HG03045 (cell line): ENCODE results near the gene ATF2.

ENCODE experiments used
- ATAC-seq: cut with Tn5 transposase; IDR thresholded peaks from one replicate; pipeline ENCODE4 v1.9.1; 2021; ENCODE audit warnings: mild to moderate bottlenecking, moderate library complexity; ENCODE audit not compliant: unreplicated experiment

Gene ATF2

GRCh38 chr2:175030380-175031271, 137.4 kb downstream of the ATF2 start:
- no peak for ATAC-seq

GRCh38 chr2:175027755-175028154, 140.2 kb downstream of the ATF2 start:
- ATAC-seq = no peak

DNA sequence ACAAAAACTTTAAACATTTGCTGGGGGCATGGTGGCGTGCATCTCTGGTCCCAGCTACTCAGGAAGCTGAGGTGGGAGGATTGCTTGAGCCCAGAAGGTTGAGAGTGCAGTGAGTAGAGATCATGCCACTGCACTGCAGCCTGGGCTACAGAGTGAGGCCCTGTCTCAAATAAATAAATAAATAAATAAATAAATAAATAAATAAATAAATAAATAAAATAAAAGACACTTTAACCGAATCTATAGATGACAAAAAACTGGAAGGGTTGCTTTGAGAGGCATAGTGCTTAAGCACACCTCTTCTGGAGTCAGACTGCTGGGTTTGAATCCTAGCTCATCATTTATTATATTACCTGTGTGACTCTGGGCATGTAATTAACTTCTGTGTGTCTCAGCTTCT, 141.6 kb downstream of the ATF2 start:
- no peak for ATAC-seq

GRCh38 chr2:175025946-175026345, 142.1 kb downstream of the ATF2 start:
- no peak for ATAC-seq

GRCh38 chr2:175025233-175025632, 142.8 kb downstream of the ATF2 start:
- ATAC-seq = no peak

DNA sequence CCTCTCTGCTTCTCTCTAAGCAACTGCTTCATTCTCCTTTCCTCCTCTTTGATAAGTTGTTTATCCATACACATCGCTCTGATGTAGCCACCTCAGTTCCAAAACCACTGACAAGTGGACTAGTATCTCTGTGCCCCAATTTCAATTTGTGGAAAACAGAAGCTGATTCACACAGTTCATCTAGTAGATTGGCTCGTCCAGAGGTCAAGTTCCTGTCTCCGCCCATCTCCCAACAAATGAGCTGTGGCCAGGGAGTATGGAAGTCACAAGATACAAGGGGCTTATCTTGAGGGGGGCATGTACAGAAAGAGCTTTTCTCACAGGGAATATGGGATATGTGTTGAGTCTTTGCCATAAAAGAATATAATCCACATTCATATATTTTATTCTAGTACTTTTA, 145.1 kb downstream of the ATF2 start:
- ATAC-seq = no peak
